ENCODE data around the gene ATG14.
A peak's percentile ranks its signal among the peaks of the same experiment; 100 is the strongest.
"Not testable (repeated sequence)": the region's sequence is repeated elsewhere in the genome, so short reads cannot be mapped to it uniquely, and the experiment has no call there.

Gene ATG14

GRCh38 chr14:55411426-55412389 is at the start of gene ATG14:
Gene ATG14 (minus strand): TSS chr14:55411830. CDS start chr14:55411822, 8 bp downstream.
- peak; percentile 20 to 48 for DNase-seq (ENCODE audit: extremely low read depth in 1 of 2, low read depth in 1 of 2)

GRCh38 chr14:55458800-55459515 is 47.3 kb upstream of the ATG14 start:
- no peak for DNase-seq (ENCODE audit: extremely low read depth in 1 of 2, low read depth in 1 of 2)

- DNase-seq (ENCODE audit: extremely low read depth in 1 of 2, low read depth in 1 of 2), result no peak
Observed at GRCh38 chr14:55457496-55457895, 45.9 kb upstream of the ATG14 start.

- not testable (repeated sequence) for DNase-seq (ENCODE audit: extremely low read depth in 1 of 2, low read depth in 1 of 2)
Observed at GRCh38 chr14:55456411-55456810, 44.8 kb upstream of the ATG14 start.

- DNase-seq (ENCODE audit: extremely low read depth in 1 of 2, low read depth in 1 of 2), result no peak
Observed at GRCh38 chr14:55454264-55455002, 42.8 kb upstream of the ATG14 start.

- no peak for DNase-seq (ENCODE audit: extremely low read depth in 1 of 2, low read depth in 1 of 2)
Observed at GRCh38 chr14:55451950-55452349, 40.3 kb upstream of the ATG14 start.

GRCh38 chr14:55451398-55451797 is 39.8 kb upstream of the ATG14 start:
- no peak for DNase-seq (ENCODE audit: extremely low read depth in 1 of 2, low read depth in 1 of 2)

- DNase-seq (ENCODE audit: extremely low read depth in 1 of 2, low read depth in 1 of 2), result no peak
Observed at GRCh38 chr14:55450987-55451386, 39.4 kb upstream of the ATG14 start.

- DNase-seq (ENCODE audit: extremely low read depth in 1 of 2, low read depth in 1 of 2), result no peak
Observed at GRCh38 chr14:55450539-55450938, 38.9 kb upstream of the ATG14 start.

- DNase-seq (ENCODE audit: extremely low read depth in 1 of 2, low read depth in 1 of 2), result no peak
Observed at GRCh38 chr14:55450124-55450523, 38.5 kb upstream of the ATG14 start.

- no peak for DNase-seq (ENCODE audit: extremely low read depth in 1 of 2, low read depth in 1 of 2)
Observed at GRCh38 chr14:55449116-55449515, 37.5 kb upstream of the ATG14 start.

- DNase-seq (ENCODE audit: extremely low read depth in 1 of 2, low read depth in 1 of 2), result no peak
Observed at GRCh38 chr14:55448141-55448614, 36.5 kb upstream of the ATG14 start.

GRCh38 chr14:55446833-55447232 is 35.2 kb upstream of the ATG14 start:
- no peak for DNase-seq (ENCODE audit: extremely low read depth in 1 of 2, low read depth in 1 of 2)

GRCh38 chr14:55446127-55446736 is 34.6 kb upstream of the ATG14 start:
- peak; percentile 4 to 14 for DNase-seq (ENCODE audit: extremely low read depth in 1 of 2, low read depth in 1 of 2)

GRCh38 chr14:55441286-55441685 is 29.7 kb upstream of the ATG14 start:
- no peak for DNase-seq (ENCODE audit: extremely low read depth in 1 of 2, low read depth in 1 of 2)

GRCh38 chr14:55440385-55440784 is 28.8 kb upstream of the ATG14 start, which contains the start of gene TBPL2:
Gene TBPL2 (minus strand): TSS chr14:55440616. CDS start chr14:55440449, 167 bp downstream.
- DNase-seq (ENCODE audit: extremely low read depth in 1 of 2, low read depth in 1 of 2), result no peak

- DNase-seq (ENCODE audit: extremely low read depth in 1 of 2, low read depth in 1 of 2), result no peak
Observed at GRCh38 chr14:55438066-55438683, 26.5 kb upstream of the ATG14 start.

GRCh38 chr14:55436931-55437330 is 25.3 kb upstream of the ATG14 start:
- no peak for DNase-seq (ENCODE audit: extremely low read depth in 1 of 2, low read depth in 1 of 2)

- DNase-seq (ENCODE audit: extremely low read depth in 1 of 2, low read depth in 1 of 2), result no peak
Observed at GRCh38 chr14:55436519-55436918, 24.9 kb upstream of the ATG14 start.

GRCh38 chr14:55434805-55435174 is 23.2 kb upstream of the ATG14 start:
- DNase-seq (ENCODE audit: extremely low read depth in 1 of 2, low read depth in 1 of 2), result no peak

All from activated CD8-positive, alpha-beta memory T cell treated with anti-CD3 and anti-CD28 coated beads for 1 hour (primary cell).